ENCODE data around the gene GP1BA. TPM values are rescaled to one million over a fixed set of nuclear protein-coding genes. Genes with fewer than 3 reads are reported as not detected.

Gene GP1BA
- total and polyA plus RNA-seq, 2 donors (not counting 3 experiments of a cell fraction or from before 2014, with no cell fraction given), result not detected

DNA sequence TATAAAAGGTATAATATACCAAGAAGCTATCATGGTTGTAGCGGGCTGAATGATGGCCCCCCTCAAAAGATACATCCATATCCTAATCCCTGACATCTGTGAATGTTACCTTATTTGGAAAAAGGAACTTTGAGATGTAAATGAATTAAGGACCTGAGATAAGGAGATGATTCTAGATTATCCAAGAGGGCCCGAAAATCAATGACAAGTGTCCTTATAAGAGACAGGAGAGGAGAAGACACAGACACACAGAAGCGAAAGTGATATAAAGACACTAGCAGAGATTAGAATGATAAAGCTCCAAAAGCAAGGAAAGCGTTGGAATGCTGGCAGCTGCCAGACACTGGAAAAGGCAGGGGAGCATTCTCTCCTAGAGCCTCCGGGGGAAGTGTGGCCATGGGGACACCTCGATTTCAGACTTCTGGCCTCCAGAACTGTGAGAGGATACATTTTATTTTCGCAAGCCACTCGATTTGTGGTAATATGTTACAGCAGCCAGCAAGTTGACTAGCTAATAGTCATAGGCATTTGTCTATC is 12.5 kb upstream of the GP1BA start:
- ChIA-PET CTCF (interaction anchor here (0.8 to 4.3 kb wide), 3 partner anchors 9 to 126 kb away, joined by 3 to 24 read pairs (median 6); no protein-coding TSS in a partner anchor), POLR2A (no interaction called here)
- Histone ChIP-seq H2AFZ (ENCODE audit: low read depth, low read length) (no peak overlapping the region), H3K79me2 (ENCODE audit: control insufficient read depth, insufficient read depth, low read length) (no peaks in the 10 kb centered on the region), H3K27me3 (ENCODE audit: control insufficient read depth in 2 of 2, insufficient read depth in 2 of 2, low read length in 2 of 2) (no peaks in the 10 kb centered on the region), H3K36me3 (ENCODE audit: control insufficient read depth in 2 of 2, extremely low read depth in 1 of 2, insufficient read depth in 2 of 2, low read length in 2 of 2) (no peaks in the 10 kb centered on the region), H3K9me1 (replicated peaks; ENCODE audit: control insufficient read depth, extremely low read depth, insufficient read depth, low read length) (no peaks in the 10 kb centered on the region), H4K20me1 (replicated peaks; ENCODE audit: control insufficient read depth, extremely low read depth, insufficient read depth, low read length) (no peaks in the 10 kb centered on the region), H3K9me3 (replicated peaks; ENCODE audit: control insufficient read depth, insufficient read depth, low read length) (no peaks in the 10 kb centered on the region), H3K27ac (ENCODE audit: insufficient read depth, low read depth, low read length) (no peak overlapping the region), H3K4me1 (ENCODE audit: control insufficient read depth, extremely low read depth, insufficient read depth, low read length) (no peaks in the 10 kb centered on the region), H3K4me2 (ENCODE audit: insufficient read depth, low read length) (no peak overlapping the region), H3K9ac (replicated peaks; ENCODE audit: extremely low read depth, insufficient read depth, low read length) (no peak overlapping the region), H3K4me3 (replicated peaks in 1 of 3; ENCODE audit: insufficient read depth in 1 of 3, low read depth in 1 of 3, low read length in 3 of 3) (no peak overlapping the region)
- TF ChIP-seq FOS (IDR thresholded peaks at IDR 0.05; ENCODE audit: borderline replicate concordance, insufficient read depth, low read length), result no peak
- TF ChIP-seq EZH2 (IDR thresholded peaks at IDR 0.05; ENCODE audit: borderline replicate concordance, low read depth, low read length, severe bottlenecking), result no peak
- no peak for TF ChIP-seq MAX (IDR thresholded peaks at IDR 0.05; ENCODE audit: insufficient read depth, insufficient read length)
- TF ChIP-seq POLR2A (IDR thresholded peaks at IDR 0.05; ENCODE audit: low read depth, low read length), result no peak
- TF ChIP-seq GATA2 (IDR thresholded peaks at IDR 0.05; ENCODE audit: insufficient read depth, insufficient read length, low read depth, low read length), result no peak
- no peak for TF ChIP-seq POLR2AphosphoS5 (IDR thresholded peaks at IDR 0.05; ENCODE audit: insufficient read depth, low read depth, low read length)
- no peak for TF ChIP-seq JUN (IDR thresholded peaks at IDR 0.05; ENCODE audit: borderline replicate concordance, insufficient read depth, insufficient read length, low read depth)
- no peak for TF ChIP-seq MYC (IDR thresholded peaks at IDR 0.05; ENCODE audit: low read depth, low read length)
- TF ChIP-seq CTCF (IDR thresholded peaks at IDR 0.05; ENCODE audit: extremely low read depth in 1 of 2, insufficient read depth in 1 of 2, low read depth in 1 of 2, low read length in 2 of 2), result no peak
- BruUV-seq (replicated peaks), result no TSS peak
- FAIRE-seq, result no peak
- intact Hi-C loops (cut with micrococcal nuclease), result no loop called here
- dilution Hi-C loops (cut with MboI; ENCODE audit: extremely low pct_ligation_motif_present, low sequenced_read_pairs), result no loop called here
- no peak for DNase-seq (ENCODE audit: low read depth, low spot score)
